Measurements from ENCODE around the gene CEP164.

DNA sequence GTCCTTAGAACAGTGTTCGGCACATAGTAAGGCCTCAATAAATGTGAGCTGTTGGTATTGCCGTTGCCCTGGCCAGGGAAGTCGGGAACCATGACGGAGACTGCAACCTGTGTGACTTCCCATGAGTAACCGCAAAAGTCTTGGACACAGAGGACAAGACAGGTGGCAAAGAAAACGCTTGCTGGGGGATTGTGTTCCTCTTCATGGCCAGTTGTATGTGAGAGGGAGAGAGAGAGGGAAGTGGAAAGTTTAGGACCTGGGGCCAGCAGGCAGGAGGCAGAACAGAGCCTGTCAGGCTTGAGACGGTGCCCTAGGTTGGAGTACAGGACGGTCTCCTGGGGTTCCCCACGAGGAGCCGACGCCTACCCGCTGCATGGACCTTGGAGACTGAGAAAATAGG is 90.2 kb downstream of the CEP164 start:
- no peak for TF ChIP-seq GATA2 (IDR thresholded peaks at IDR 0.05; ENCODE audit: low read depth, low read length)
- TF ChIP-seq GATA3 (IDR thresholded peaks at IDR 0.05; ENCODE audit: low read depth, low read length) = no peak

Measured in SH-SY5Y (cell line).